GM23338 (cell line): Measurements from ENCODE around the gene KCTD21. TPM values are rescaled to one million over a fixed set of nuclear protein-coding genes. Genes with fewer than 3 reads are reported as not detected.

Experiments
- ATAC-seq: fragments of 200-7000 bp; cut with Tn5 transposase; 3 replicates; pipeline ENCODE4 v1.9.1; 2020
- DNase-seq: peaks from one replicate; pipeline ENCODE4 v3.0.0-alpha.2; 2015; ENCODE audit warnings: low spot score
- H2AFZ ChIP-seq: fragments of 200-600 bp; sonication (generic); 2 replicates; pipeline ENCODE4 v1.8.0; 2016; ENCODE audit warnings: antibody characterized with exemption, mild to moderate bottlenecking, moderate library complexity
- H3F3A ChIP-seq: fragments of 200-600 bp; sonication (generic); replicated peaks from 2 replicates; pipeline ENCODE4 v1.8.0; 2017; ENCODE audit warnings: antibody characterized with exemption, mixed run types, low read depth
- H3K27ac ChIP-seq: fragments of 200-600 bp; sonication (generic); 2 replicates; pipeline ENCODE4 v1.6.1; 2016; ENCODE audit warnings: low read depth
- H3K27me3 ChIP-seq: fragments of 200-600 bp; sonication (generic); 2 replicates; pipeline ENCODE4 v1.8.0; 2016; ENCODE audit warnings: mild to moderate bottlenecking, mixed run types, moderate library complexity; ENCODE audit not compliant: insufficient read depth
- H3K36me3 ChIP-seq: fragments of 200-600 bp; sonication (generic); 2 replicates; pipeline ENCODE4 v1.8.0; 2016; ENCODE audit warnings: mild to moderate bottlenecking; ENCODE audit not compliant: insufficient read depth
- H3K4me1 ChIP-seq: fragments of 200-600 bp; sonication (generic); 2 replicates; pipeline ENCODE4 v1.8.0; 2016; ENCODE audit warnings: mild to moderate bottlenecking, moderate library complexity; ENCODE audit not compliant: insufficient read depth
- H3K4me2 ChIP-seq: fragments of 200-600 bp; sonication (generic); 2 replicates; pipeline ENCODE4 v1.7.1; 2017; ENCODE audit warnings: mixed run types
- H3K4me3 ChIP-seq: fragments of 200-600 bp; sonication (generic); 2 replicates; pipeline ENCODE4 v1.6.1; 2016; ENCODE audit warnings: mixed run types
- H3K79me2 ChIP-seq: fragments of 200-600 bp; sonication (generic); replicated peaks from 2 replicates; pipeline ENCODE4 v1.8.0; 2017; ENCODE audit warnings: mild to moderate bottlenecking; ENCODE audit not compliant: insufficient read depth
- H3K9me2 ChIP-seq: fragments of 200-600 bp; sonication (generic); 2 replicates; pipeline ENCODE4 v1.8.0; 2017; ENCODE audit not compliant: insufficient read depth
- H4K20me1 ChIP-seq: fragments of 200-600 bp; sonication (generic); replicated peaks from 2 replicates; pipeline ENCODE4 v1.8.0; 2017; ENCODE audit warnings: mild to moderate bottlenecking; ENCODE audit not compliant: insufficient read depth
- H3K27ac Mint-ChIP-seq: 2 replicates; pipeline ENCODE4 v1.8.0; 2020; ENCODE audit warnings: inconsistent platforms, mild to moderate bottlenecking, moderate library complexity, mixed read lengths
- H3K27me3 Mint-ChIP-seq: 3 replicates; pipeline ENCODE4 v1.8.0; 2022; ENCODE audit warnings: low read depth, mild to moderate bottlenecking, moderate library complexity, mixed read lengths, inconsistent platforms; ENCODE audit not compliant: insufficient read depth, poor library complexity
- H3K36me3 Mint-ChIP-seq: 3 replicates; pipeline ENCODE4 v1.8.0; 2021; ENCODE audit warnings: low read depth, mild to moderate bottlenecking, inconsistent platforms, moderate library complexity, mixed read lengths
- H3K4me1 Mint-ChIP-seq: 3 replicates; pipeline ENCODE4 v1.8.0; 2020; ENCODE audit warnings: mild to moderate bottlenecking, inconsistent platforms, mixed read lengths
- H3K4me3 Mint-ChIP-seq: 3 replicates; pipeline ENCODE4 v1.8.0; 2021; ENCODE audit warnings: moderate library complexity, mild to moderate bottlenecking, inconsistent platforms, mixed read lengths
- H3K9me3 Mint-ChIP-seq: 3 replicates; pipeline ENCODE4 v1.8.0; 2020; ENCODE audit warnings: moderate library complexity, mild to moderate bottlenecking, inconsistent platforms, mixed read lengths
- CREB1 ChIP-seq: fragments of 250-450 bp; sonication (Bioruptor Pico); IDR thresholded peaks from 2 replicates; pipeline ENCODE4 v1.5.0; 2020; ENCODE audit warnings: low read depth, mild to moderate bottlenecking, moderate library complexity
- EZH2 ChIP-seq: fragments of 200-600 bp; sonication (generic); IDR thresholded peaks from one replicate; pipeline ENCODE4 v1.8.0; 2017; ENCODE audit warnings: antibody characterized with exemption, mild to moderate bottlenecking, low read depth; ENCODE audit not compliant: unreplicated experiment
- EZH2phosphoT487 ChIP-seq: fragments of 200-600 bp; sonication (generic); IDR thresholded peaks from one replicate; pipeline ENCODE4 v1.8.1; 2018; ENCODE audit warnings: antibody characterized with exemption; ENCODE audit not compliant: unreplicated experiment
- JUNB ChIP-seq: IDR thresholded peaks from one replicate; pipeline ENCODE4 v1.6.1; 2016; ENCODE audit warnings: antibody characterized with exemption; ENCODE audit not compliant: unreplicated experiment
- NANOG ChIP-seq: IDR thresholded peaks from 2 replicates; pipeline ENCODE4 v1.6.1; 2016; ENCODE audit warnings: antibody characterized with exemption, borderline replicate concordance
- POLR2AphosphoS5 ChIP-seq: IDR thresholded peaks from 2 replicates; pipeline ENCODE4 v1.6.1; 2016; ENCODE audit warnings: antibody characterized with exemption, low read depth
- STAT1 ChIP-seq: IDR thresholded peaks from one replicate; pipeline ENCODE4 v1.6.1; 2016; ENCODE audit warnings: antibody characterized with exemption; ENCODE audit not compliant: unreplicated experiment
- ZNF114 ChIP-seq: fragments of 250-450 bp; sonication (Bioruptor Pico); IDR thresholded peaks from 2 replicates; pipeline ENCODE4 v1.5.0; 2020; ENCODE audit warnings: mild to moderate bottlenecking, moderate library complexity
- ZNF331 ChIP-seq: fragments of 250-450 bp; sonication (Bioruptor Pico); IDR thresholded peaks from 2 replicates; pipeline ENCODE4 v1.5.0; 2020; ENCODE audit warnings: low read depth, mild to moderate bottlenecking, moderate library complexity
- polyA plus RNA-seq: library from polyadenylated mRNA; unstranded; fragments of >200 nt; fragmentation: Nextera tagmentation; extraction: Ambion mirVana; gene quantifications from 2 replicates; pipeline ENCODE4 v1.2.1, GENCODE V29; 2016
- total RNA-seq: library from RNA; depleted of rRNA; stranded (reverse); fragments of >200 nt; shearing (Covaris generic); gene quantifications from 2 replicates; pipeline ENCODE4 v1.2.3, GENCODE V29; 2014
- TF ChIP-seq, protein P1 (sequence below), 2 experiments: fragments of 200-600 bp in 1 of 2; sonication (generic) in 1 of 2; conservative IDR thresholded peaks; 2 replicates each; pipeline versions ENCODE4 v1.5.1 to v1.6.1; 2016 to 2017; ENCODE audit warnings: antibody characterized with exemption in 2 of 2, low read depth in 2 of 2, mild to moderate bottlenecking in 2 of 2, moderate library complexity in 1 of 2
- TF ChIP-seq, protein P2 (sequence below): IDR thresholded peaks from 2 replicates; pipeline ENCODE4 v1.6.1; 2016; ENCODE audit warnings: antibody characterized with exemption
- TF ChIP-seq, protein P3 (sequence below): IDR thresholded peaks from one replicate; pipeline ENCODE4 v1.6.1; 2018; ENCODE audit warnings: antibody characterized with exemption; ENCODE audit not compliant: unreplicated experiment
- TF ChIP-seq, protein P4 (sequence below): fragments of 250-450 bp; sonication (Bioruptor Pico); IDR thresholded peaks from 2 replicates; pipeline ENCODE4 v1.5.0; 2020; ENCODE audit warnings: mild to moderate bottlenecking, moderate library complexity

Gene KCTD21
- total and polyA plus RNA-seq, 2 experiments from 2014 or later: 1.0 to 3.7 TPM

DNA sequence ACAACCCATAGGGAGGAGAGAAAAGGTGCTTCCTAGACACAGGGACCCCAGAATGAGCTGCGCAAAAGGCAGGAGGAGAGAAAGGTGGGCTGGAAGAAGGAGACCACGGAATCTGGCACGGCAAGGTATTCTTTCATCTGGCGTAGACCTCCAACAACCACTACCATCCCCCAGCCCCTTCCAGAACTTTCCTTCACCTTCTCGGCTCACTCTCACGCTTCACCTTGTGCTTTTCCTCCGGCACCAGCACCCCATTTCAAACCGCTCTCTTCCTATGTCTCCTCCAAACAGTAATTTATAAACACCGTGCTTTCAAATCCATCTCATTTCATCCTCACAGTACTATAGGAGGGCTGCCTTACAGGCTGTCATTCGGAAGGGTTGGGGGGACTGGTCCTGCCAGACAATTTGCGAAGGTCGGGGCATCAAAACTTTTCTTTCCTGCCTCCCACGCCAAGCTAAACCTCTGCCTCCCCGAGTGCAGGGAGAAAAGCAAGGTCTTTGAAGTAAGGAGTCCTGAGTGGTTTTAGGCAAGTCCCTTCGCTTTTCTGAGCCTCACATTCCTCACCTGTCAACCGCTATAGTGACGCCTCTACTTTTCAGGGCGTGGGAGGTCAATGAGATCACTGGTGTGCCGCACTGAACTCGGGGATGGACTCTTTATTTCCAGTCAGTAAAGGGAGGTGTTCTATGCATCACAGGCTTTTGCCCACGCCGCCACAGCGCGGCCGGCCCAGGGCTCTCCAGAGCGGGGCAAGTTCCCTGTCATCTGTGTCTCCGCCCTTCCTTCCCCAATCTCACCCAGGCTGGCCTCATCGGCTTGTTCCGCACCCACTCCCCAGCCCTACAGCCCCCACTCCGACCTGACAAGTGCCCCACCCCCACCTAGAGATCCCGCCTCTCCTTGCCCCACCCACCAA, 800 bp downstream of the KCTD21 start:
- no peak for DNase-seq
- no peaks in the 10 kb centered on the region for H3K36me3 ChIP-seq
- Mint-ChIP-seq H3K27ac (peak overlapping the region; percentile 62; the same call in 1 of the 2 replicates), H3K9me3 (no peaks in the 10 kb centered on the region), H3K4me3 (peak overlapping the region; percentile 92), H3K4me1 (peaks cover 21% of the 10 kb centered on the region), H3K27me3 (peaks cover 18% of the 10 kb centered on the region), H3K36me3 (no peaks in the 10 kb centered on the region)
- H3K79me2 ChIP-seq: no peaks in the 10 kb centered on the region
- H3F3A ChIP-seq: 0 out of 2 replicates have a peak, but pooled peaks cover 8% of the 10 kb centered on the region
- H3K9me2 ChIP-seq: no peaks in the 10 kb centered on the region
- H3K27me3 ChIP-seq: no peaks in the 10 kb centered on the region
- peaks cover 15% of the 10 kb centered on the region; the same call in 1 of the 2 replicates for H3K4me1 ChIP-seq
- H3K27ac ChIP-seq: no peak overlapping the region
- TF ChIP-seq, protein P1, sequence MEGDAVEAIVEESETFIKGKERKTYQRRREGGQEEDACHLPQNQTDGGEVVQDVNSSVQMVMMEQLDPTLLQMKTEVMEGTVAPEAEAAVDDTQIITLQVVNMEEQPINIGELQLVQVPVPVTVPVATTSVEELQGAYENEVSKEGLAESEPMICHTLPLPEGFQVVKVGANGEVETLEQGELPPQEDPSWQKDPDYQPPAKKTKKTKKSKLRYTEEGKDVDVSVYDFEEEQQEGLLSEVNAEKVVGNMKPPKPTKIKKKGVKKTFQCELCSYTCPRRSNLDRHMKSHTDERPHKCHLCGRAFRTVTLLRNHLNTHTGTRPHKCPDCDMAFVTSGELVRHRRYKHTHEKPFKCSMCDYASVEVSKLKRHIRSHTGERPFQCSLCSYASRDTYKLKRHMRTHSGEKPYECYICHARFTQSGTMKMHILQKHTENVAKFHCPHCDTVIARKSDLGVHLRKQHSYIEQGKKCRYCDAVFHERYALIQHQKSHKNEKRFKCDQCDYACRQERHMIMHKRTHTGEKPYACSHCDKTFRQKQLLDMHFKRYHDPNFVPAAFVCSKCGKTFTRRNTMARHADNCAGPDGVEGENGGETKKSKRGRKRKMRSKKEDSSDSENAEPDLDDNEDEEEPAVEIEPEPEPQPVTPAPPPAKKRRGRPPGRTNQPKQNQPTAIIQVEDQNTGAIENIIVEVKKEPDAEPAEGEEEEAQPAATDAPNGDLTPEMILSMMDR (conservative IDR thresholded peaks at IDR 0.05; ENCODE audit: low read depth in 2 of 2): no peak
- TF ChIP-seq NANOG (no peak), EZH2phosphoT487 (no peak), POLR2AphosphoS5 (no peak), ZNF114 (no peak), CREB1 (no peak), STAT1 (no peak), ZNF331 (CRISPR knock-in tag) (no peak), EZH2 (no peak), JUNB (no peak)
- TF ChIP-seq, protein P2, sequence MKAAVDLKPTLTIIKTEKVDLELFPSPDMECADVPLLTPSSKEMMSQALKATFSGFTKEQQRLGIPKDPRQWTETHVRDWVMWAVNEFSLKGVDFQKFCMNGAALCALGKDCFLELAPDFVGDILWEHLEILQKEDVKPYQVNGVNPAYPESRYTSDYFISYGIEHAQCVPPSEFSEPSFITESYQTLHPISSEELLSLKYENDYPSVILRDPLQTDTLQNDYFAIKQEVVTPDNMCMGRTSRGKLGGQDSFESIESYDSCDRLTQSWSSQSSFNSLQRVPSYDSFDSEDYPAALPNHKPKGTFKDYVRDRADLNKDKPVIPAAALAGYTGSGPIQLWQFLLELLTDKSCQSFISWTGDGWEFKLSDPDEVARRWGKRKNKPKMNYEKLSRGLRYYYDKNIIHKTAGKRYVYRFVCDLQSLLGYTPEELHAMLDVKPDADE: no peak
- TF ChIP-seq, protein P3, sequence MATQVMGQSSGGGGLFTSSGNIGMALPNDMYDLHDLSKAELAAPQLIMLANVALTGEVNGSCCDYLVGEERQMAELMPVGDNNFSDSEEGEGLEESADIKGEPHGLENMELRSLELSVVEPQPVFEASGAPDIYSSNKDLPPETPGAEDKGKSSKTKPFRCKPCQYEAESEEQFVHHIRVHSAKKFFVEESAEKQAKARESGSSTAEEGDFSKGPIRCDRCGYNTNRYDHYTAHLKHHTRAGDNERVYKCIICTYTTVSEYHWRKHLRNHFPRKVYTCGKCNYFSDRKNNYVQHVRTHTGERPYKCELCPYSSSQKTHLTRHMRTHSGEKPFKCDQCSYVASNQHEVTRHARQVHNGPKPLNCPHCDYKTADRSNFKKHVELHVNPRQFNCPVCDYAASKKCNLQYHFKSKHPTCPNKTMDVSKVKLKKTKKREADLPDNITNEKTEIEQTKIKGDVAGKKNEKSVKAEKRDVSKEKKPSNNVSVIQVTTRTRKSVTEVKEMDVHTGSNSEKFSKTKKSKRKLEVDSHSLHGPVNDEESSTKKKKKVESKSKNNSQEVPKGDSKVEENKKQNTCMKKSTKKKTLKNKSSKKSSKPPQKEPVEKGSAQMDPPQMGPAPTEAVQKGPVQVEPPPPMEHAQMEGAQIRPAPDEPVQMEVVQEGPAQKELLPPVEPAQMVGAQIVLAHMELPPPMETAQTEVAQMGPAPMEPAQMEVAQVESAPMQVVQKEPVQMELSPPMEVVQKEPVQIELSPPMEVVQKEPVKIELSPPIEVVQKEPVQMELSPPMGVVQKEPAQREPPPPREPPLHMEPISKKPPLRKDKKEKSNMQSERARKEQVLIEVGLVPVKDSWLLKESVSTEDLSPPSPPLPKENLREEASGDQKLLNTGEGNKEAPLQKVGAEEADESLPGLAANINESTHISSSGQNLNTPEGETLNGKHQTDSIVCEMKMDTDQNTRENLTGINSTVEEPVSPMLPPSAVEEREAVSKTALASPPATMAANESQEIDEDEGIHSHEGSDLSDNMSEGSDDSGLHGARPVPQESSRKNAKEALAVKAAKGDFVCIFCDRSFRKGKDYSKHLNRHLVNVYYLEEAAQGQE: no peak
- TF ChIP-seq, protein P4, sequence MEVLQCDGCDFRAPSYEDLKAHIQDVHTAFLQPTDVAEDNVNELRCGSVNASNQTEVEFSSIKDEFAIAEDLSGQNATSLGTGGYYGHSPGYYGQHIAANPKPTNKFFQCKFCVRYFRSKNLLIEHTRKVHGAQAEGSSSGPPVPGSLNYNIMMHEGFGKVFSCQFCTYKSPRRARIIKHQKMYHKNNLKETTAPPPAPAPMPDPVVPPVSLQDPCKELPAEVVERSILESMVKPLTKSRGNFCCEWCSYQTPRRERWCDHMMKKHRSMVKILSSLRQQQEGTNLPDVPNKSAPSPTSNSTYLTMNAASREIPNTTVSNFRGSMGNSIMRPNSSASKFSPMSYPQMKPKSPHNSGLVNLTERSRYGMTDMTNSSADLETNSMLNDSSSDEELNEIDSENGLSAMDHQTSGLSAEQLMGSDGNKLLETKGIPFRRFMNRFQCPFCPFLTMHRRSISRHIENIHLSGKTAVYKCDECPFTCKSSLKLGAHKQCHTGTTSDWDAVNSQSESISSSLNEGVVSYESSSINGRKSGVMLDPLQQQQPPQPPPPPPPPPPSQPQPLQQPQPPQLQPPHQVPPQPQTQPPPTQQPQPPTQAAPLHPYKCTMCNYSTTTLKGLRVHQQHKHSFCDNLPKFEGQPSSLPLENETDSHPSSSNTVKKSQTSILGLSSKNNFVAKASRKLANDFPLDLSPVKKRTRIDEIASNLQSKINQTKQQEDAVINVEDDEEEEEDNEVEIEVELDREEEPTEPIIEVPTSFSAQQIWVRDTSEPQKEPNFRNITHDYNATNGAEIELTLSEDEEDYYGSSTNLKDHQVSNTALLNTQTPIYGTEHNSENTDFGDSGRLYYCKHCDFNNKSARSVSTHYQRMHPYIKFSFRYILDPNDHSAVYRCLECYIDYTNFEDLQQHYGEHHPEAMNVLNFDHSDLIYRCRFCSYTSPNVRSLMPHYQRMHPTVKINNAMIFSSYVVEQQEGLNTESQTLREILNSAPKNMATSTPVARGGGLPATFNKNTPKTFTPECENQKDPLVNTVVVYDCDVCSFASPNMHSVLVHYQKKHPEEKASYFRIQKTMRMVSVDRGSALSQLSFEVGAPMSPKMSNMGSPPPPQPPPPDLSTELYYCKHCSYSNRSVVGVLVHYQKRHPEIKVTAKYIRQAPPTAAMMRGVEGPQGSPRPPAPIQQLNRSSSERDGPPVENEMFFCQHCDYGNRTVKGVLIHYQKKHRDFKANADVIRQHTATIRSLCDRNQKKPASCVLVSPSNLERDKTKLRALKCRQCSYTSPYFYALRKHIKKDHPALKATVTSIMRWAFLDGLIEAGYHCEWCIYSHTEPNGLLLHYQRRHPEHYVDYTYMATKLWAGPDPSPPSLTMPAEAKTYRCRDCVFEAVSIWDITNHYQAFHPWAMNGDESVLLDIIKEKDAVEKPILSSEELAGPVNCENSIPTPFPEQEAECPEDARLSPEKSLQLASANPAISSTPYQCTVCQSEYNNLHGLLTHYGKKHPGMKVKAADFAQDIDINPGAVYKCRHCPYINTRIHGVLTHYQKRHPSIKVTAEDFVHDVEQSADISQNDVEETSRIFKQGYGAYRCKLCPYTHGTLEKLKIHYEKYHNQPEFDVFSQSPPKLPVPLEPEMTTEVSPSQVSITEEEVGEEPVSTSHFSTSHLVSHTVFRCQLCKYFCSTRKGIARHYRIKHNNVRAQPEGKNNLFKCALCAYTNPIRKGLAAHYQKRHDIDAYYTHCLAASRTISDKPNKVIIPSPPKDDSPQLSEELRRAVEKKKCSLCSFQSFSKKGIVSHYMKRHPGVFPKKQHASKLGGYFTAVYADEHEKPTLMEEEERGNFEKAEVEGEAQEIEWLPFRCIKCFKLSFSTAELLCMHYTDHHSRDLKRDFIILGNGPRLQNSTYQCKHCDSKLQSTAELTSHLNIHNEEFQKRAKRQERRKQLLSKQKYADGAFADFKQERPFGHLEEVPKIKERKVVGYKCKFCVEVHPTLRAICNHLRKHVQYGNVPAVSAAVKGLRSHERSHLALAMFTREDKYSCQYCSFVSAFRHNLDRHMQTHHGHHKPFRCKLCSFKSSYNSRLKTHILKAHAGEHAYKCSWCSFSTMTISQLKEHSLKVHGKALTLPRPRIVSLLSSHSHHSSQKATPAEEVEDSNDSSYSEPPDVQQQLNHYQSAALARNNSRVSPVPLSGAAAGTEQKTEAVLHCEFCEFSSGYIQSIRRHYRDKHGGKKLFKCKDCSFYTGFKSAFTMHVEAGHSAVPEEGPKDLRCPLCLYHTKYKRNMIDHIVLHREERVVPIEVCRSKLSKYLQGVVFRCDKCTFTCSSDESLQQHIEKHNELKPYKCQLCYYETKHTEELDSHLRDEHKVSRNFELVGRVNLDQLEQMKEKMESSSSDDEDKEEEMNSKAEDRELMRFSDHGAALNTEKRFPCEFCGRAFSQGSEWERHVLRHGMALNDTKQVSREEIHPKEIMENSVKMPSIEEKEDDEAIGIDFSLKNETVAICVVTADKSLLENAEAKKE (CRISPR knock-in tag): no peak
- ATAC-seq: no peak
- peak overlapping the region; percentile 94 for H3K4me2 ChIP-seq
- H4K20me1 ChIP-seq: no peaks in the 10 kb centered on the region; the same call in 1 of the 2 replicates
- H3K4me3 ChIP-seq: peak overlapping the region; percentile 98
- H2AFZ ChIP-seq: peak overlapping the region; percentile 89
